Ectodermal cell (in vitro differentiated cells): ENCODE results near the gene ANKRD50.

Experiments
- H3K27ac ChIP-seq: 2 replicates; pipeline ENCODE4 v1.7.0; 2013; ENCODE audit warnings: mild to moderate bottlenecking, low read depth, low read length; ENCODE audit not compliant: insufficient read depth, poor library complexity, severe bottlenecking
- H3K27me3 ChIP-seq: 2 replicates; pipeline ENCODE4 v1.7.0; 2013; ENCODE audit warnings: mild to moderate bottlenecking, low read length; ENCODE audit not compliant: insufficient read depth, control insufficient read depth, poor library complexity, severe bottlenecking
- H3K36me3 ChIP-seq: one replicate; pipeline ENCODE4 v1.7.0; 2013; ENCODE audit warnings: low read length; ENCODE audit not compliant: control insufficient read depth, insufficient read depth
- H3K4me1 ChIP-seq: one replicate; pipeline ENCODE4 v1.7.0; 2013; ENCODE audit warnings: low read length; ENCODE audit not compliant: control insufficient read depth, insufficient read depth
- H3K4me3 ChIP-seq: 2 replicates; pipeline ENCODE4 v1.7.0; 2013; ENCODE audit warnings: low read depth, low read length, control low read depth; ENCODE audit not compliant: insufficient read depth
- H3K9me3 ChIP-seq: 2 replicates; pipeline ENCODE4 v1.7.0; 2013; ENCODE audit warnings: mild to moderate bottlenecking, low read length, moderate library complexity; ENCODE audit not compliant: control insufficient read depth
- WGBS, 2 experiments: methylation state at CpG; one replicate each; pipeline ENCODE4 v1.1.7; 2013; ENCODE audit warnings: missing lambda C conversion rate in 2 of 2; 5-methylcytosine and 5-hydroxymethylcytosine counted together

The ANKRD50 gene

DNA sequence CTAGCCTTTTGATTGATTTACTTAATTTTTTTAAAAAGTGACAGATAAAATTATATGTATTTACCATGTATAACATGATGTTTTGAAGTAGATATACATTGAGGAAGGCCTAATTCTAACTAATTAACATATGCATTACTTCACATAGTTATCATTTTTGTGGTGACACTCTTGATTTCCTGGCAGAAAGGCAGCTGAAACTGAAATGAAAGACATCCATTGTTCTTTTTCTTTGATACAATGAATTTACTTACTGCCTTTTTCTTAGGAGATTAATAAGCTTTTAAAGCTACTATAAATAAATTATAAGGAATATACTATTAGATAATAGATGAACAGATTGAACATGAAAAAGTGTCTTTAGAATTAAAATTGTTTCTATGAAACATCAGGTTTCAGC, 26.7 kb downstream of the ANKRD50 start:
- Histone ChIP-seq H3K9me3 (no peaks in the 10 kb centered on the region), H3K27ac (no peak overlapping the region), H3K4me1 (peaks cover 11% of the 10 kb centered on the region), H3K27me3 (no peaks in the 10 kb centered on the region), H3K4me3 (no peak overlapping the region), H3K36me3 (peaks cover 5% of the 10 kb centered on the region)

DNA sequence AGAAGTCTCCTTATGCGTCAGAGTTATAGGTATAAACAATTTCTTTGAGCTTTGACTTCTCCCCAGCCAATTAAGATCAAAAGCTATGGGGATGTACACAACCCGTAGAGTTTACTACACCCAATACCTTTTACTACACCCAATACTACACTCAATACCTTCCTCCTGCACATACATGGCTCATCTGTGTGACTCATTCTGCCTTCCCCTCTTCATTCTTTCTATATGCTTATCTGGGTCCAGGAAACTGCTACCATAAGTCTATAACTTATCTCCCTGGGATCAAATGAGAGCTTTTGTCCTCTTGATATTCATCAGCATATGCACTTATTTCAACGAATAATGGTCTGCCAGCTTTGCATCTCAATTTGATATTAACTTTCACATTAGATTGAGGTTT, 28.2 kb downstream of the ANKRD50 start:
- 88 to 98% methylated on average over 3 of the region's 3 CpGs for WGBS, 2 experiments
- peaks cover 5% of the 10 kb centered on the region for H3K36me3 ChIP-seq
- no peak overlapping the region for H3K27ac ChIP-seq
- peaks cover 11% of the 10 kb centered on the region for H3K4me1 ChIP-seq
- no peaks in the 10 kb centered on the region for H3K9me3 ChIP-seq
- H3K27me3 ChIP-seq, result no peaks in the 10 kb centered on the region
- H3K4me3 ChIP-seq, result no peak overlapping the region

DNA sequence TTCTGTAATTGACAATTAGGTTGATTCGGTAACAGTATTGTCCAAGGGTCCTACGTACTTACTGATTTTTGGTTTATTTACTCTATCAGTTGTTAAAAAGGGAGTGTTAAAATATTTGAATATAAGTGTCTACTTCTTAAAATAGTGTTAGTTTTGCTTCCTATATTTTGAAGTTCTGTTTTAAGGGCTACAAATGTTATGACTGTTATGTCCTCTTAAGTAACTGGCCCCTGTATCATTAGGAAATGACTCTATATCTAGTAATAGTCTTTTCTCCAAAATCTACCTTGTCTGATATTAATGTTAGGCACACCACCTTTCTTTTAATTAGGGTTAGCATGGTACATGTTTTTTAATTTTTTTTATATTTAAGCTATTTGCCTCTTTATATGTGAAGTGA, 30.1 kb downstream of the ANKRD50 start:
- Histone ChIP-seq H3K4me1 (peaks cover 11% of the 10 kb centered on the region), H3K27ac (no peak overlapping the region), H3K4me3 (no peak overlapping the region), H3K27me3 (no peaks in the 10 kb centered on the region), H3K36me3 (peaks cover 9% of the 10 kb centered on the region), H3K9me3 (no peaks in the 10 kb centered on the region)
- 97 to 99% methylated on average over 2 of the region's 2 CpGs for whole genome bisulfite sequencing, 2 experiments

DNA sequence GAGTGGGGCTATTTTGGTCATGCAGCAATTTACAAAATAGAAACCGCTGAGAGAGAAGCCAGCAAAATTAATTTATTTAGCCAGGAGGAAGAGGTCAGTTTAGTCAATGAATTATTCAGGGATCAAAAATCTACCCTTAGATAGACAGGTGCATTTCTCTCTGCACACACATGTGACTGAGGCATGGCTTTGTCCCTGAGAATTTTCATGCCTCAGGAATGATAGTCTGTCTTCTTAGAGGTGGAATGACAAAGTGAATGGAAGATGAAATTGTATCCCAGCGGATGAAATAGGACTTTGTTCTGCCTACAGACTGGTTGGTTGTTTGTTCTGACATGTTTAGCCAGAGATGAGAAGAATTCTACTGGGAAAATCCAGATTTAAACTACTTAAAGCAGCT, 46.0 kb downstream of the ANKRD50 start:
- no peak overlapping the region for H3K4me3 ChIP-seq
- H3K27me3 ChIP-seq, result no peaks in the 10 kb centered on the region
- H3K36me3 ChIP-seq, result peaks cover 22% of the 10 kb centered on the region
- H3K27ac ChIP-seq, result no peak overlapping the region
- 96 to 100% methylated on average over 2 of the region's 2 CpGs for WGBS, 2 experiments
- H3K4me1 ChIP-seq, result no peaks in the 10 kb centered on the region
- H3K9me3 ChIP-seq, result no peaks in the 10 kb centered on the region

GRCh38 chr4:124658795-124659194, 53.7 kb downstream of the ANKRD50 start:
- Histone ChIP-seq H3K27me3 (no peaks in the 10 kb centered on the region), H3K27ac (no peak overlapping the region), H3K36me3 (no peaks in the 10 kb centered on the region), H3K4me3 (no peak overlapping the region), H3K4me1 (no peaks in the 10 kb centered on the region), H3K9me3 (no peaks in the 10 kb centered on the region)
- WGBS, 2 experiments, result 90 to 96% methylated on average over 1 of the region's 1 CpG

- Histone ChIP-seq H3K36me3 (no peaks in the 10 kb centered on the region), H3K27me3 (no peaks in the 10 kb centered on the region), H3K4me3 (no peak overlapping the region), H3K9me3 (no peaks in the 10 kb centered on the region), H3K27ac (no peak overlapping the region), H3K4me1 (no peaks in the 10 kb centered on the region)
- WGBS, 2 experiments, result 95 to 97% methylated on average over 30 of the region's 30 CpGs
These were observed 61.9 kb downstream of the ANKRD50 start for GRCh38 chr4:124650614-124651013.

GRCh38 chr4:124647599-124647998, 64.9 kb downstream of the ANKRD50 start:
- Histone ChIP-seq H3K9me3 (no peaks in the 10 kb centered on the region), H3K36me3 (no peaks in the 10 kb centered on the region), H3K4me3 (no peak overlapping the region), H3K4me1 (no peaks in the 10 kb centered on the region), H3K27me3 (no peaks in the 10 kb centered on the region), H3K27ac (no peak overlapping the region)
- 91 to 96% methylated on average over 2 of the region's 2 CpGs for WGBS, 2 experiments

- no peaks in the 10 kb centered on the region for H3K9me3 ChIP-seq
- H3K36me3 ChIP-seq, result no peaks in the 10 kb centered on the region
- WGBS, 2 experiments, result 90 to 94% methylated on average over 3 of the region's 3 CpGs
- no peak overlapping the region for H3K4me3 ChIP-seq
- no peaks in the 10 kb centered on the region for H3K27me3 ChIP-seq
- no peak overlapping the region for H3K27ac ChIP-seq
- H3K4me1 ChIP-seq, result no peaks in the 10 kb centered on the region
These were observed 67.9 kb downstream of the ANKRD50 start for GRCh38 chr4:124644621-124645020.

- Histone ChIP-seq H3K4me1 (no peaks in the 10 kb centered on the region), H3K27ac (no peak overlapping the region), H3K4me3 (no peak overlapping the region), H3K27me3 (no peaks in the 10 kb centered on the region), H3K9me3 (no peaks in the 10 kb centered on the region), H3K36me3 (no peaks in the 10 kb centered on the region)
- 91 to 92% methylated on average over 3 of the region's 3 CpGs for WGBS, 2 experiments
These were observed 69.7 kb downstream of the ANKRD50 start for GRCh38 chr4:124642846-124643245.

DNA sequence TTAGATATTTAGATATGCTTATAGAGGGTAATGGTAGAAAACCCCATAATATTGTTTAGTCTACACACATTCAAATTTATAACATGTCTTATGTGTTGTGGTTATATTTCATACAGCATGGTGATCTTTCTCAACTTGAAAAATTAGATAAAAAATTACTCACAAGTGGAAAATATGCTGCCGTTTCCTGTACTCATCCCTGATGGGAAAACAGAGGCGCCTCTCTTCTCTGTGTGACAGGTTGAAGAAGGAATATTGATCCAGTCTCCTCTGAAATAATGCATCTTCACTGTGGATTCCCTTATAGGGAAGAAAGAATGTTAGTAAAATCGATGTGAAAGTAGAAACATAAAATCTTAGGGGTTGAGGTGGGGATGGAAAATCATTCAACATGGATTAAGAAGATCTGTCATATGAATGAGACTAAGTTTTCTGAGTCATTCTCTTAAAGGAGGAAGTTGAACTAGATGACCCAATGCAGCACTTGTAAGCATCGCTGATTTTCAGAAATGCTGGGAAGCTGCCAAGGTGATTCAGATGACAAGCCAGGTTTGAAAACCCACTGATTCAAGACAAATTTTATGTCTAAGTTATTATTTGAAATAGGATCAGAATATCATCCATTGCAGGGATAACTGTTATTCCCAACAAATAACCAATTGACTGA, 70.7 kb downstream of the ANKRD50 start:
- WGBS, 2 experiments, result 85 to 88% methylated on average over 4 of the region's 4 CpGs
- H3K4me3 ChIP-seq, result no peak overlapping the region
- H3K36me3 ChIP-seq, result no peaks in the 10 kb centered on the region
- H3K4me1 ChIP-seq, result peaks cover 4% of the 10 kb centered on the region
- H3K27ac ChIP-seq, result no peak overlapping the region
- no peaks in the 10 kb centered on the region for H3K27me3 ChIP-seq
- no peaks in the 10 kb centered on the region for H3K9me3 ChIP-seq
